ENCODE results near the gene LINGO1. TPM values are rescaled to one million over a fixed set of nuclear protein-coding genes. Genes with fewer than 3 reads are reported as not detected.

The LINGO1 gene
- total and polyA plus RNA-seq, 9 of the 15 experiments (the other 6 are each of a cell fraction or from before 2014, with no cell fraction given), result 0.07 to 15.3 (median 2.1) TPM

DNA sequence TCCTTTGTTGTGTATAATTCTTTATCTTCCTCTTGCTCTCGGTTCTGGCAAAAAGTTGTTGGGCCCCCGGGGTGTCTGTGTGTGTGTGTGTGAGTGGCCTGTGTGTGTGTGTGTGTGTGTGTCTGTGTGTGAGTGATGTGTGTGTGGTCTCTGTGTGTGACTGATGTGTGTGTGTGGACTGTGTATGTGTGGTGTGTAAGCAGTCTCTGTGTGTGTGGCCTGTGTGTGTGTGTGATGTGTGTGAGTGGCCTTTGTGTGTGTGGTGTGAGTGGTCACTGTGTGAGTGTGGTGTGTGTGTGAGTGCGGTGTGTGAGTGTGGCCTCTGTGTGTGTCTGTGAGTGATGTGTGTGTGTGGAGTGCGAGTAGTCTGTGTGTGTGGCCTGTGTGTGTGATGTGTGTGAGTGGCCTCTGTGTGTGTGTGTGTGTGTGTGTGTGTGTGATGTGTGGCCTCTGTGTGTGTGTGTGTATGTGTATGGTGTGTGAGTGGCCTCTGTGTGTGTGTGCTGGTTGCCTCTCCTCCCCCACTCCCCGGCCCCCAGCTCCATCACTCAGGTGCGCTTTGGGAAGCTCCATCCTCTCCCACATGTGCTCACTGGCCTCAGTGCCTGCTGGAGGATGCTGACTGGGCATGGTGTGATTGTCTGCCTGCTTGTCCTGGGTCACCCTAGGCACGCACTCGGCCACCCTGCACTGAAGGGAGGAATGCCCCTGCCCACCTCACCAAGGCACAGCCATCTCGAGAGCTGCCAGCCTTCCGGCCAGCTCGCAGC, 8.8 kb downstream of the LINGO1 start (continued):
- TF ChIP-seq, protein P1, sequence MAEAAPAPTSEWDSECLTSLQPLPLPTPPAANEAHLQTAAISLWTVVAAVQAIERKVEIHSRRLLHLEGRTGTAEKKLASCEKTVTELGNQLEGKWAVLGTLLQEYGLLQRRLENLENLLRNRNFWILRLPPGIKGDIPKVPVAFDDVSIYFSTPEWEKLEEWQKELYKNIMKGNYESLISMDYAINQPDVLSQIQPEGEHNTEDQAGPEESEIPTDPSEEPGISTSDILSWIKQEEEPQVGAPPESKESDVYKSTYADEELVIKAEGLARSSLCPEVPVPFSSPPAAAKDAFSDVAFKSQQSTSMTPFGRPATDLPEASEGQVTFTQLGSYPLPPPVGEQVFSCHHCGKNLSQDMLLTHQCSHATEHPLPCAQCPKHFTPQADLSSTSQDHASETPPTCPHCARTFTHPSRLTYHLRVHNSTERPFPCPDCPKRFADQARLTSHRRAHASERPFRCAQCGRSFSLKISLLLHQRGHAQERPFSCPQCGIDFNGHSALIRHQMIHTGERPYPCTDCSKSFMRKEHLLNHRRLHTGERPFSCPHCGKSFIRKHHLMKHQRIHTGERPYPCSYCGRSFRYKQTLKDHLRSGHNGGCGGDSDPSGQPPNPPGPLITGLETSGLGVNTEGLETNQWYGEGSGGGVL (CRISPR knock-in tag; IDR thresholded peaks at IDR 0.05), result no peak
- TF ChIP-seq, protein P2, sequence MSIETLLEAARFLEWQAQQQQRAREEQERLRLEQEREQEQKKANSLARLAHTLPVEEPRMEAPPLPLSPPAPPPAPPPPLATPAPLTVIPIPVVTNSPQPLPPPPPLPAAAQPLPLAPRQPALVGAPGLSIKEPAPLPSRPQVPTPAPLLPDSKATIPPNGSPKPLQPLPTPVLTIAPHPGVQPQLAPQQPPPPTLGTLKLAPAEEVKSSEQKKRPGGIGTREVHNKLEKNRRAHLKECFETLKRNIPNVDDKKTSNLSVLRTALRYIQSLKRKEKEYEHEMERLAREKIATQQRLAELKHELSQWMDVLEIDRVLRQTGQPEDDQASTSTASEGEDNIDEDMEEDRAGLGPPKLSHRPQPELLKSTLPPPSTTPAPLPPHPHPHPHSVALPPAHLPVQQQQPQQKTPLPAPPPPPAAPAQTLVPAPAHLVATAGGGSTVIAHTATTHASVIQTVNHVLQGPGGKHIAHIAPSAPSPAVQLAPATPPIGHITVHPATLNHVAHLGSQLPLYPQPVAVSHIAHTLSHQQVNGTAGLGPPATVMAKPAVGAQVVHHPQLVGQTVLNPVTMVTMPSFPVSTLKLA (conservative IDR thresholded peaks at IDR 0.05), result no peak
- TF ChIP-seq CCNT2 (IDR thresholded peaks at IDR 0.05; ENCODE audit: borderline replicate concordance, extremely low read depth, insufficient read length, low read depth, low read length), result no peak
- no peak for TF ChIP-seq ZNF263 (CRISPR knock-in tag; IDR thresholded peaks at IDR 0.05; ENCODE audit: borderline replicate concordance)
- TF ChIP-seq LARP7 (IDR thresholded peaks at IDR 0.05), result peak; percentile 86; the same call in 1 of the 2 replicates
- TF ChIP-seq ZNF717 (CRISPR knock-in tag; IDR thresholded peaks at IDR 0.05), result no peak
- TF ChIP-seq, protein P3, sequence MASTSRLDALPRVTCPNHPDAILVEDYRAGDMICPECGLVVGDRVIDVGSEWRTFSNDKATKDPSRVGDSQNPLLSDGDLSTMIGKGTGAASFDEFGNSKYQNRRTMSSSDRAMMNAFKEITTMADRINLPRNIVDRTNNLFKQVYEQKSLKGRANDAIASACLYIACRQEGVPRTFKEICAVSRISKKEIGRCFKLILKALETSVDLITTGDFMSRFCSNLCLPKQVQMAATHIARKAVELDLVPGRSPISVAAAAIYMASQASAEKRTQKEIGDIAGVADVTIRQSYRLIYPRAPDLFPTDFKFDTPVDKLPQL (IDR thresholded peaks at IDR 0.05; ENCODE audit: extremely low read depth, insufficient read length), result no peak
- peak; percentile 13; the same call in 1 of the 2 replicates for TF ChIP-seq NFIC (IDR thresholded peaks at IDR 0.05)
- TF ChIP-seq ARID1B (IDR thresholded peaks at IDR 0.05), result 0 out of 2 replicates have a peak, but pooled peaks have one; percentile 44
- TF ChIP-seq, protein P4, sequence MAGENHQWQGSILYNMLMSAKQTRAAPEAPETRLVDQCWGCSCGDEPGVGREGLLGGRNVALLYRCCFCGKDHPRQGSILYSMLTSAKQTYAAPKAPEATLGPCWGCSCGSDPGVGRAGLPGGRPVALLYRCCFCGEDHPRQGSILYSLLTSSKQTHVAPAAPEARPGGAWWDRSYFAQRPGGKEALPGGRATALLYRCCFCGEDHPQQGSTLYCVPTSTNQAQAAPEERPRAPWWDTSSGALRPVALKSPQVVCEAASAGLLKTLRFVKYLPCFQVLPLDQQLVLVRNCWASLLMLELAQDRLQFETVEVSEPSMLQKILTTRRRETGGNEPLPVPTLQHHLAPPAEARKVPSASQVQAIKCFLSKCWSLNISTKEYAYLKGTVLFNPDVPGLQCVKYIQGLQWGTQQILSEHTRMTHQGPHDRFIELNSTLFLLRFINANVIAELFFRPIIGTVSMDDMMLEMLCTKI (IDR thresholded peaks at IDR 0.05; ENCODE audit: partially characterized antibody), result no peak
- TF ChIP-seq, protein P5, sequence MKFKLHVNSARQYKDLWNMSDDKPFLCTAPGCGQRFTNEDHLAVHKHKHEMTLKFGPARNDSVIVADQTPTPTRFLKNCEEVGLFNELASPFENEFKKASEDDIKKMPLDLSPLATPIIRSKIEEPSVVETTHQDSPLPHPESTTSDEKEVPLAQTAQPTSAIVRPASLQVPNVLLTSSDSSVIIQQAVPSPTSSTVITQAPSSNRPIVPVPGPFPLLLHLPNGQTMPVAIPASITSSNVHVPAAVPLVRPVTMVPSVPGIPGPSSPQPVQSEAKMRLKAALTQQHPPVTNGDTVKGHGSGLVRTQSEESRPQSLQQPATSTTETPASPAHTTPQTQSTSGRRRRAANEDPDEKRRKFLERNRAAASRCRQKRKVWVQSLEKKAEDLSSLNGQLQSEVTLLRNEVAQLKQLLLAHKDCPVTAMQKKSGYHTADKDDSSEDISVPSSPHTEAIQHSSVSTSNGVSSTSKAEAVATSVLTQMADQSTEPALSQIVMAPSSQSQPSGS (CRISPR knock-in tag; IDR thresholded peaks at IDR 0.05), result no peak
- no peak for TF ChIP-seq KAT8 (IDR thresholded peaks at IDR 0.05; ENCODE audit: low read depth)
- TF ChIP-seq ZNF586 (CRISPR knock-in tag; conservative IDR thresholded peaks at IDR 0.05), result no peak
- no peak for TF ChIP-seq CBFA2T2 (conservative IDR thresholded peaks at IDR 0.05)
- no peak for TF ChIP-seq SLC30A9 (CRISPR knock-in tag; IDR thresholded peaks at IDR 0.05)
- TF ChIP-seq ELF4 (CRISPR knock-in tag; IDR thresholded peaks at IDR 0.05), result 0 out of 2 replicates have a peak, but pooled peaks have one; percentile 24
- TF ChIP-seq, protein P6, sequence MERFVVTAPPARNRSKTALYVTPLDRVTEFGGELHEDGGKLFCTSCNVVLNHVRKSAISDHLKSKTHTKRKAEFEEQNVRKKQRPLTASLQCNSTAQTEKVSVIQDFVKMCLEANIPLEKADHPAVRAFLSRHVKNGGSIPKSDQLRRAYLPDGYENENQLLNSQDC (CRISPR knock-in tag; IDR thresholded peaks at IDR 0.05), result no peak
- 0 out of 4 replicates have a peak, but pooled peaks of 1 of the 2 experiments have one; percentile 33 for TF ChIP-seq TRIM24 (IDR thresholded peaks at IDR 0.05)
- no peak for TF ChIP-seq HOXB6 (CRISPR knock-in tag; IDR thresholded peaks at IDR 0.05; ENCODE audit: borderline replicate concordance)
- no peak for TF ChIP-seq ZNF133 (CRISPR knock-in tag; IDR thresholded peaks at IDR 0.05)
- TF ChIP-seq CREBBP (IDR thresholded peaks at IDR 0.05; ENCODE audit: low read depth, low read length), result no peak
